Measurements from ENCODE around the gene PARP1. TPM values are rescaled to one million over a fixed set of nuclear protein-coding genes. Genes with fewer than 3 reads are reported as not detected.

PARP1 gene
- total and polyA plus RNA-seq, 2 experiments from 2014 or later: 46.2 to 70.4 TPM

DNA sequence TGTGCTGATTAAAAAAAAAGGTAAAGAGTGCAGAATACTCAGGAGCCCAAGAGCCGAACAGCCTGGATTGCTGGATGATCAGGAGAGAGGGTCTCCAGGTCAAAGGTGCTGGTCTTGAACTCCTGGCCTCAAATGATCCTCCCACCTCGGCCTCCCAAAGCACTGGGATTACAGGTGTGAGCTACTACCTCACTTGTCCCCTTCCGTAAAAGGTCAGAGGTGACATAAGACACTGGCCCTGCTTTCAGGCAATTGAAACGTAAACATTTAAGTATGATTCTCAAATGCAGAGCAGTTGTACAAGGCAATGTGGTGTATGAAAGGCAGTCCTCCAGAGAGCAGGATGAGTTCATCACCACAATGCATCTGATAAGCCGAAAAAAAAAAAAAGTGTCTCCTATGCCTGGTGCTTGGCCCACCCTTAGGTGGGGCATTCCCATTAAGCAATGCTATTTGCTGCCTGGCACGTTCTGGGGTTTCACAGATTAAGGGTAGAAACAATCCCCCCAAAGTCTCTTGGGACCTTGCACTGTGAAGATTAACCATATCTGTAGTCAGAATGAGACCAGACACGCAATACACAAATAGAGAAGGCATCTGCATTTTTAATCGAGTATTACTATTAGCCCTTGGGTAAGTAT, 47.7 kb downstream of the PARP1 start:
- H3K9ac ChIP-seq: no peak overlapping the region
- H2AFZ ChIP-seq: no peak overlapping the region
- no peaks in the 10 kb centered on the region for H3K9me3 ChIP-seq (ENCODE audit: low read depth)
- no peak for DNase-seq
- no peak overlapping the region for H3K4me3 ChIP-seq
- in situ Hi-C loops (cut with MboI): no loop called here
- no peak overlapping the region for H3K4me2 ChIP-seq (ENCODE audit: unreplicated experiment)
- no peaks in the 10 kb centered on the region for H4K20me1 ChIP-seq (ENCODE audit: insufficient read depth)
- H3K36me3 ChIP-seq (ENCODE audit: low read depth): peaks cover 16% of the 10 kb centered on the region; the same call in 1 of the 2 replicates
- H3K79me2 ChIP-seq (ENCODE audit: insufficient read depth): no peaks in the 10 kb centered on the region
- H3K4me1 ChIP-seq (ENCODE audit: insufficient read depth): no peaks in the 10 kb centered on the region
- H3K9me2 ChIP-seq (ENCODE audit: insufficient read depth): no peaks in the 10 kb centered on the region
- TF ChIP-seq EZH2 (IDR thresholded peaks at IDR 0.05; ENCODE audit: insufficient read depth, poor library complexity, severe bottlenecking) (no peak), EZH2phosphoT487 (IDR thresholded peaks at IDR 0.05; ENCODE audit: insufficient read depth, low read depth) (no peak)
- H3K27ac ChIP-seq: no peak overlapping the region
- no peaks in the 10 kb centered on the region for H3K27me3 ChIP-seq (replicated peaks; ENCODE audit: insufficient read depth)
- no peaks in the 10 kb centered on the region for H3F3A ChIP-seq (ENCODE audit: insufficient read depth)
- 93% methylated on average over 8 of the region's 8 CpGs for WGBS, 2 experiments (ENCODE audit: low coverage in 1 of 2, low lambda C conversion rate in 2 of 2, missing lambda C conversion rate in 2 of 2)

DNA sequence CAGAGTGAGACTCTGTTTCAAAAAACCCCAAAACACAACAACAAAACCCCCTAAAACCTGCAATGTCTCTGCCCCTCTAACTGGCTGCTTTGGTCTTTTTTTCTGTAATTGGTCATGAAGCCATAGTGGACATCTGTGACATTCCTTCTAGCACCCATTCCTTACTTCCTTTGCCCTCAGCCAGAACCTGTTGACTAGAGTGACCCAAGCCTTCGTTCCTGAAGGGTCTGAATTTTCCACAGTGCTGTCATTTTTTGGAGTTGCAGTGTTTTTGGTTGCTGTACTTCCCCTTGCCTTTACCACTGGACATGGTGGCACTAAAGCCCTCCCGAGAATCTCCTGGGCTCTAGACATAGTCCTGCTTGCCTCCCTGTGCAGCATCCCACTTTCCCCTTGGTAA, 50.5 kb downstream of the PARP1 start:
- 98 to 100% methylated on average over 2 of the region's 2 CpGs for WGBS, 2 experiments (ENCODE audit: low coverage in 1 of 2, low lambda C conversion rate in 2 of 2, missing lambda C conversion rate in 2 of 2)
- H3K27ac ChIP-seq: no peak overlapping the region
- no peaks in the 10 kb centered on the region for H3F3A ChIP-seq (ENCODE audit: insufficient read depth)
- TF ChIP-seq EZH2 (IDR thresholded peaks at IDR 0.05; ENCODE audit: insufficient read depth, poor library complexity, severe bottlenecking): no peak
- no peak for TF ChIP-seq EZH2phosphoT487 (IDR thresholded peaks at IDR 0.05; ENCODE audit: insufficient read depth, low read depth)
- H3K9me3 ChIP-seq (ENCODE audit: low read depth): no peaks in the 10 kb centered on the region
- H3K9ac ChIP-seq: no peak overlapping the region
- H3K79me2 ChIP-seq (ENCODE audit: insufficient read depth): no peaks in the 10 kb centered on the region
- peaks cover 1% of the 10 kb centered on the region; the same call in 1 of the 2 replicates for H3K36me3 ChIP-seq (ENCODE audit: low read depth)
- H3K27me3 ChIP-seq (replicated peaks; ENCODE audit: insufficient read depth): no peaks in the 10 kb centered on the region
- in situ Hi-C loops (cut with MboI): no loop called here
- no peak for DNase-seq
- no peaks in the 10 kb centered on the region for H4K20me1 ChIP-seq (ENCODE audit: insufficient read depth)
- H3K4me3 ChIP-seq: no peak overlapping the region
- no peak overlapping the region for H3K4me2 ChIP-seq (ENCODE audit: unreplicated experiment)
- no peaks in the 10 kb centered on the region for H3K4me1 ChIP-seq (ENCODE audit: insufficient read depth)
- H3K9me2 ChIP-seq (ENCODE audit: insufficient read depth): no peaks in the 10 kb centered on the region
- H2AFZ ChIP-seq: no peak overlapping the region

DNA sequence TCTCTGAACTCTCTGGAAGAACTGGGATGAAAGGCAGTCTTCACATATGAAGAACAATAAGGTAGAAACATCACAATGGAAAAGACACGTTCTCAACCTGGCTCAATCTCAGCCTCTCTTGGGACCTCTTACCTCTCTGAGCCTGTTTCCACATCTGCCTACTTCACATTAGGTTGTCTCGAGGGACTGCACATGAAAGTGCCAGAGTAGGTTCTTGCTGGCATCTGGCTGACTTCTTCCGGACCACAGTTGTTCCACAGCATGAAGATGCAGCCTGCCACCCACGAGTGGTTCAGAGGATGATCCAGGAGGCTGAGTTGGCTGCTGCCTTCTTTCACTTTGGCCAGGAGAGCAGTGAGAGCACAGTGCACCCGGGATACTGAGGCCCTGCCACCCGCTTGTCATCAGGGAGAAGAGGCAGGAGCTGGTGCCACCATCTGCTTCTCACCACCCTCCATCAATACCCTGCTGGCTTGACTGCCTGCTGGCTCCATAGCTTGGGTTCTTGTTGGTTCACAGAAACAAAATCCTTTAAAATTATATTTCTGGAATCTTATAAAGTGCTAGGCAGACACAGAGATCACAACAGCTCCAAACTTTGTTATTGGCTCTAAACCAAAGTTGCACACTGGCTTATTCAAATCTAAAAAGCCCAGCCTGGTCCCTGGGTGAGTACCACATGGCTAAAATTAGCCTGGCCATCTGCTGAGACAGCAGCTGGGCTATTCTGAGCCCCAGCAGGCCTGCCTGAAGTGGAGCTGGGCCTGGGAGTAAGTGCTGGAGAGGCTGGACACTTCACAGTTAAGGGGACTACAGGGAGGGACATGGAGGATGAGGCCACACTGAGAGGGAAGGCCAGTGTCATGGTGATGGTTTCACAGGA, 52.0 kb downstream of the PARP1 start:
- Histone ChIP-seq H3K9ac (no peak overlapping the region), H3K27ac (no peak overlapping the region), H3K4me2 (ENCODE audit: unreplicated experiment) (no peak overlapping the region), H3K79me2 (ENCODE audit: insufficient read depth) (no peaks in the 10 kb centered on the region), H3F3A (ENCODE audit: insufficient read depth) (no peaks in the 10 kb centered on the region), H3K27me3 (replicated peaks; ENCODE audit: insufficient read depth) (no peaks in the 10 kb centered on the region), H4K20me1 (ENCODE audit: insufficient read depth) (no peaks in the 10 kb centered on the region), H2AFZ (no peak overlapping the region), H3K4me1 (ENCODE audit: insufficient read depth) (no peaks in the 10 kb centered on the region), H3K9me2 (ENCODE audit: insufficient read depth) (no peaks in the 10 kb centered on the region), H3K9me3 (ENCODE audit: low read depth) (no peaks in the 10 kb centered on the region), H3K36me3 (ENCODE audit: low read depth) (no peaks in the 10 kb centered on the region), H3K4me3 (no peak overlapping the region)
- WGBS, 2 experiments (ENCODE audit: low coverage in 1 of 2, low lambda C conversion rate in 2 of 2, missing lambda C conversion rate in 2 of 2): 57 to 58% methylated on average over 6 of the region's 6 CpGs
- TF ChIP-seq EZH2phosphoT487 (IDR thresholded peaks at IDR 0.05; ENCODE audit: insufficient read depth, low read depth) (no peak), EZH2 (IDR thresholded peaks at IDR 0.05; ENCODE audit: insufficient read depth, poor library complexity, severe bottlenecking) (no peak)
- DNase-seq: no peak
- in situ Hi-C loops (cut with MboI): no loop called here

DNA sequence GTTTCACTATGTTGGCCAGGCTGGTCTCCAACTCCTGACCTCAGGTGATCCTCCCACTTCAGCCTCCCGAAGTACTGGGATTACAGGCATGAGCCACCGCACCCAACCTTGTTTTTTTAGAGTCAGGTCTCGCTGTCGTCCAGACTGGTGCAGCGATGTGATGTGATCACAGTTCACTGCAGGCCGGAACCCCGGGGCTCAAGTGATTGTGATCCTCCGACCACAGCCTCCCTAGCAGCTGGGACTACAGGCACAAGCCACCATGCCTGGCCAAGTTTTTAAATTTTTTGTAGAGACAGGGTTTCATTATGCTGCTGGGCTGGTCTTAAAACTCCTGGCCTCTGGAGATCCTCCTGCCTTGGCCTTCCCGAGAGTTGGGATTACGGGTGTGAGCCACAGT, 52.9 kb downstream of the PARP1 start:
- no peaks in the 10 kb centered on the region for H3K4me1 ChIP-seq (ENCODE audit: insufficient read depth)

More for the DNA sequence above, 52.9 kb downstream of the PARP1 start:
- no peaks in the 10 kb centered on the region for H4K20me1 ChIP-seq (ENCODE audit: insufficient read depth)
- in situ Hi-C loops (cut with MboI): no loop called here
- DNase-seq: no peak
- H3K27ac ChIP-seq: no peak overlapping the region
- no peaks in the 10 kb centered on the region for H3F3A ChIP-seq (ENCODE audit: insufficient read depth)
- no peak overlapping the region for H3K9ac ChIP-seq
- no peak for TF ChIP-seq EZH2phosphoT487 (IDR thresholded peaks at IDR 0.05; ENCODE audit: insufficient read depth, low read depth)
- TF ChIP-seq EZH2 (IDR thresholded peaks at IDR 0.05; ENCODE audit: insufficient read depth, poor library complexity, severe bottlenecking): no peak
- H2AFZ ChIP-seq: no peak overlapping the region
- no peaks in the 10 kb centered on the region for H3K9me3 ChIP-seq (ENCODE audit: low read depth)
- H3K4me2 ChIP-seq (ENCODE audit: unreplicated experiment): no peak overlapping the region
- 98% methylated on average over 9 to 10 of the region's 10 CpGs for WGBS, 2 experiments (ENCODE audit: low coverage in 1 of 2, low lambda C conversion rate in 2 of 2, missing lambda C conversion rate in 2 of 2)
- no peaks in the 10 kb centered on the region for H3K27me3 ChIP-seq (replicated peaks; ENCODE audit: insufficient read depth)
- H3K4me3 ChIP-seq: no peak overlapping the region
- H3K36me3 ChIP-seq (ENCODE audit: low read depth): no peaks in the 10 kb centered on the region
- no peaks in the 10 kb centered on the region for H3K79me2 ChIP-seq (ENCODE audit: insufficient read depth)
- no peaks in the 10 kb centered on the region for H3K9me2 ChIP-seq (ENCODE audit: insufficient read depth)
